Amygdala (tissue), 56 donors: ENCODE data around the gene EVL.

Source experiments
- DNase-seq, 56 donors: peaks; one replicate each; lab custom pipeline; 2025; lab: John Stamatoyannopoulos, UW

The EVL gene

GRCh38 chr14:100037353-100037752, 27.9 kb upstream of the EVL start:
- DNase-seq = peak in 2 of 56 donors; percentile 16 to 32

GRCh38 chr14:100038065-100038464, 27.2 kb upstream of the EVL start:
- DNase-seq = no peak

GRCh38 chr14:100039903-100040302, 25.3 kb upstream of the EVL start:
- no peak for DNase-seq

GRCh38 chr14:100041271-100041670, 24.0 kb upstream of the EVL start:
- no peak for DNase-seq

- no peak for DNase-seq
Observed at GRCh38 chr14:100042286-100042685, 22.9 kb upstream of the EVL start.

GRCh38 chr14:100045642-100046344, 19.4 kb upstream of the EVL start:
- DNase-seq = no peak

- no peak for DNase-seq
Observed at GRCh38 chr14:100047600-100047999, 17.6 kb upstream of the EVL start.

GRCh38 chr14:100048786-100049185, 16.4 kb upstream of the EVL start:
- DNase-seq = no peak

- no peak for DNase-seq
Observed at GRCh38 chr14:100049220-100049619, 16.0 kb upstream of the EVL start.

GRCh38 chr14:100051103-100051502, 14.1 kb upstream of the EVL start:
- DNase-seq = no peak

- no peak for DNase-seq
Observed at GRCh38 chr14:100051543-100051942, 13.7 kb upstream of the EVL start.

- DNase-seq = no peak
Observed at GRCh38 chr14:100052819-100053218, 12.4 kb upstream of the EVL start.

- no peak for DNase-seq
Observed at GRCh38 chr14:100054316-100055075, 10.7 kb upstream of the EVL start.

GRCh38 chr14:100056431-100056830, 8.8 kb upstream of the EVL start:
- DNase-seq = no peak

GRCh38 chr14:100056964-100057795, 8.0 kb upstream of the EVL start:
- DNase-seq = no peak

GRCh38 chr14:100058777-100059437, 6.3 kb upstream of the EVL start:
- no peak for DNase-seq

GRCh38 chr14:100059438-100059781, 5.8 kb upstream of the EVL start:
- no peak for DNase-seq

- DNase-seq = no peak
Observed at GRCh38 chr14:100060760-100061159, 4.5 kb upstream of the EVL start.

- DNase-seq = no peak
Observed at GRCh38 chr14:100062590-100062989, 2.6 kb upstream of the EVL start.

- DNase-seq = no peak
Observed at GRCh38 chr14:100063314-100063941, 1.8 kb upstream of the EVL start.
